AG09309 (cell line): ENCODE data around the gene BOC.

Experiments used
- DNase-seq: peaks from one replicate; pipeline ENCODE4 v3.0.0-alpha.2; 2010; ENCODE audit warnings: low read depth
- H3K4me3 ChIP-seq: 2 replicates; pipeline ENCODE4 v1.5.1; 2011; ENCODE audit warnings: mild to moderate bottlenecking, low read depth, low read length, moderate library complexity; ENCODE audit not compliant: control insufficient read depth
- CTCF ChIP-seq: IDR thresholded peaks from 2 replicates; pipeline ENCODE4 v1.5.1; 2011; ENCODE audit warnings: mild to moderate bottlenecking, low read depth, low read length, inconsistent platforms; ENCODE audit not compliant: insufficient read depth, control insufficient read depth; ENCODE audit errors: missing control alignments

The BOC gene

GRCh38 chr3:113241292-113242095 lies 30.1 kb downstream of the BOC start:
- no peak for DNase-seq
- H3K4me3 ChIP-seq = peak overlapping the region; percentile 17

DNA sequence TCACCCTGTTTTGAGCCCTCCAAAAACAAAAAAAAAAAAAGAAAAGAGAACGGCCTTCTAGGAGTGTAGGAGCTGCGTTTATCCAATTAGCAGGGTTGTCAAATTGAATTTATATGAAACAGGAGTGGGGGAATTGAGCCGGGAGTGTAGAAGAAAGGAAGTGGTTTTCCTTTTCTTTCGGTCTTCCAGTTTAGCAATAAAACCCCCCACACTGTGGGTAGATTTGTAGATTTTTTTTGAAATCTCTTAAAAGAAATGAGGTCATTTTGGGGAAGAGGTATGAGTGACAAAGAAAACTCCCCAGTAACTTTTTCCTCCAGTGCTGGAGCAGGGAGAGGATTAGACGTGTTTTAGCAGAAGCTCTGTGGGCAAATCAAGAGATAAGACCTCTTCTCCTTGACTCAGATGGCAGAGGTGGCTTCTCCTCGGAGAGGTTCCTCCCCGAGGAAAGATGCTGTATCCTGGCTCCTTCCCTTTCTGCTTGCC lies 30.8 kb downstream of the BOC start:
- no peak for TF ChIP-seq CTCF
- H3K4me3 ChIP-seq = no peak overlapping the region
- peak; percentile 64 for DNase-seq

More at GRCh38 chr3:113241292-113242095, 30.1 kb downstream of the BOC start:
- no peak for TF ChIP-seq CTCF

- no peak overlapping the region for H3K4me3 ChIP-seq
- TF ChIP-seq CTCF = no peak
- DNase-seq = no peak
These were observed 31.7 kb downstream of the BOC start for GRCh38 chr3:113243071-113243470.

GRCh38 chr3:113243846-113244245 lies 32.5 kb downstream of the BOC start:
- DNase-seq = no peak
- no peak for TF ChIP-seq CTCF
- H3K4me3 ChIP-seq = no peak overlapping the region

DNA sequence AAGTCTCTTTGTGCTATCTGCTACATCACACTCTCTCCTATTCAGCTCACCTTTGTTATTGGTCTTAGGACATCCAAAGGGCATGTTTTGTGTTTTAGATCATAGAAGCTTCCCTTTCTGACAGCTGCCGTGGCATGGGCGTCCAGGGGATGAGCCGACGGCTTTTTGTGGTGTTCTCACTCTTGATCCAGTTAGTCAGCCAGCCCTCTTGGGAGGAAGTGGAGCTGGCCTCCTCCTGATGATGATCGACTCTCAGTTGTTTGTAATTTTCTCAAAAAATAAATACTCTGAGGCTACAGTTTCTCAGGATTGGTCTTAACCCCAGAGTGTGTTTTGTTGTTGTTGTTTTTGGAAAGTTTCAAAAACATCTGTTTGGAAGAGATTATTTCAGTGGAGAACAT lies 34.4 kb downstream of the BOC start:
- H3K4me3 ChIP-seq = no peak overlapping the region
- no peak for DNase-seq
- TF ChIP-seq CTCF = no peak

- no peak overlapping the region for H3K4me3 ChIP-seq
- no peak for TF ChIP-seq CTCF
These were observed 35.7 kb downstream of the BOC start for GRCh38 chr3:113247068-113247467.

More at GRCh38 chr3:113247068-113247467, 35.7 kb downstream of the BOC start:
- DNase-seq = no peak
